ENCODE results near the gene NXN.
"Not testable (repeated sequence)": the region's sequence is repeated elsewhere in the genome, so short reads cannot be mapped to it uniquely, and the experiment has no call there.

NXN gene

DNA sequence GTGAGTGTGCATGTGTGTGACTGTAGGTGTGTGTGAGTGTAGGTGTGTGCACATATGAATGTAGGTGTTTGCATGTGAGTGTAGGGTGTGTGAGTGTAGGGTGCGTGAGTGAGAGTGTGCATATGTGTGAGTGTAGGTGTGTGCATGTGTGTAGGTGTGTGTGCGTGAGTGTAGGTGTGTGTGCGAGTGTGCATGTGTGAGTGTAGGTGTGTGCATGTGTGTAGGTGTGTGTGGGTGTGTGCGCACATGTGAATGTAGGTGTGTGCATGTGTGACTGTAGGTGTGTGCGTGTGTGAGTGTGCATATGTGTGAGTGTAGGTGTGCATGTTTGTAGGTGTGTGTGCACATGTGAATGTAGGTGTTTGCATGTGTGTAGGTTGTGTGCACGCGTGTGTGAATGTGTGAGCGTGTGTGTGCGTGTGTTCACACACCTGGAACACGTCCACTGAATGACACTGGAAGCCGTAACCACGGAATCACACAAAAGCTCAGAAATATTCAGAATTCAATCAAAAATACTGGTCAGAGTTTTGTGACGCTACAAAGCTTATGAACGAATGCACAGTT lies 166.9 kb downstream of the NXN start:
- H3K27ac ChIP-seq (ENCODE audit: insufficient read depth, low read depth, low read length, poor library complexity, severe bottlenecking), result no peak overlapping the region
- no peak overlapping the region for H3K4me3 ChIP-seq (ENCODE audit: insufficient read depth, low read depth, low read length)
- H3K9me3 ChIP-seq (ENCODE audit: control insufficient read depth, low read length), result no peaks in the 10 kb centered on the region
- H3K4me1 ChIP-seq (ENCODE audit: control insufficient read depth, insufficient read depth, low read length), result no peaks in the 10 kb centered on the region
- WGBS, 2 experiments, result 88 to 92% methylated on average over 14 of the region's 14 CpGs
- no peaks in the 10 kb centered on the region for H3K27me3 ChIP-seq (ENCODE audit: control insufficient read depth, insufficient read depth, low read length, poor library complexity, severe bottlenecking)
- no peaks in the 10 kb centered on the region for H3K36me3 ChIP-seq (ENCODE audit: control insufficient read depth, insufficient read depth, low read length)

DNA sequence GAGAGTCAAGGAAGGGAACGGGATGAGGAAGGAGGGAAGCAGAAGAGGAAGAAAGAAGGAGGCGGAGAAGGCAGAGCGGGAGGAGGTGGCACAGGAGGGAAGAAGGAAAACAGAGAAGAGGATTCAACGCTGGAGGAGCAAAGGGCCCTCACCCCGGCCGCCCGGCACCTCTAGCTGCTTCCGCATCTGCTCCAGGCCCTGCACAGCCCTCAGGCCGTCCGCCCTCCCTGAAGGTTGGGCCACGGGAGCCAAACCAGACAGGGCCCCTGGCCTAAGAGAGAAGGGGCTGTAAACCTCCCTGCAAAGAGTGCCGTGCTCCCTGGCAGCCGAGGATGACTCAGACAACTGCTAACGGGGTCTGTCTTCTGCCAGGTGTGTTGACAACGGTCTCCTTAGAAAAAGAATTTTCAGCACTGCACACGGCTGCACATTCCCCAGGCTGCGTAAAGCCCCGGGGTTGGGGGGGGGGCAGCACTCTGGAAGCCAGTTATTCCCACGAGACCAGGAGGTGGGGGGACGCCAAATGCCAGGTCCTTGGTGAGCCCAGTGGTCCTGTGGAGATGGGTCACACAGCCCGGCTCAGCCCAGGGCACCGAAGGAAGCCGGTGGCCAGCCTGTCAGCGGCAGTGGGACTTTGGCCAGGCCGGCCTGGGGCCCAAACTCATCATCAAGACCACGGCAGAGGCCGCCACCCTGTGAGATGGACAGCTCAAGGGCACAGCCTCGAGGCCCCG lies 168.4 kb downstream of the NXN start:
- H3K36me3 ChIP-seq (ENCODE audit: control insufficient read depth, insufficient read depth, low read length), result no peaks in the 10 kb centered on the region
- H3K4me3 ChIP-seq (ENCODE audit: insufficient read depth, low read depth, low read length), result no peak overlapping the region
- peak overlapping the region; percentile 36 for H3K27ac ChIP-seq (ENCODE audit: insufficient read depth, low read depth, low read length, poor library complexity, severe bottlenecking)
- no peaks in the 10 kb centered on the region for H3K4me1 ChIP-seq (ENCODE audit: control insufficient read depth, insufficient read depth, low read length)
- H3K9me3 ChIP-seq (ENCODE audit: control insufficient read depth, low read length), result no peaks in the 10 kb centered on the region
- no peaks in the 10 kb centered on the region for H3K27me3 ChIP-seq (ENCODE audit: control insufficient read depth, insufficient read depth, low read length, poor library complexity, severe bottlenecking)
- WGBS, 2 experiments, result 92 to 93% methylated on average over 29 of the region's 29 CpGs

- H3K27ac ChIP-seq (ENCODE audit: insufficient read depth, low read depth, low read length, poor library complexity, severe bottlenecking), result no peak overlapping the region
- H3K36me3 ChIP-seq (ENCODE audit: control insufficient read depth, insufficient read depth, low read length), result no peaks in the 10 kb centered on the region
- peaks cover 18% of the 10 kb centered on the region for H3K4me1 ChIP-seq (ENCODE audit: control insufficient read depth, insufficient read depth, low read length)
- no peak overlapping the region for H3K4me3 ChIP-seq (ENCODE audit: insufficient read depth, low read depth, low read length)
- H3K27me3 ChIP-seq (ENCODE audit: control insufficient read depth, insufficient read depth, low read length, poor library complexity, severe bottlenecking), result no peaks in the 10 kb centered on the region
- WGBS, 2 experiments, result 94% methylated on average over 28 of the region's 28 CpGs
- H3K9me3 ChIP-seq (ENCODE audit: control insufficient read depth, low read length), result no peaks in the 10 kb centered on the region
These were observed 171.9 kb downstream of the NXN start for GRCh38 chr17:807523-808294.

DNA sequence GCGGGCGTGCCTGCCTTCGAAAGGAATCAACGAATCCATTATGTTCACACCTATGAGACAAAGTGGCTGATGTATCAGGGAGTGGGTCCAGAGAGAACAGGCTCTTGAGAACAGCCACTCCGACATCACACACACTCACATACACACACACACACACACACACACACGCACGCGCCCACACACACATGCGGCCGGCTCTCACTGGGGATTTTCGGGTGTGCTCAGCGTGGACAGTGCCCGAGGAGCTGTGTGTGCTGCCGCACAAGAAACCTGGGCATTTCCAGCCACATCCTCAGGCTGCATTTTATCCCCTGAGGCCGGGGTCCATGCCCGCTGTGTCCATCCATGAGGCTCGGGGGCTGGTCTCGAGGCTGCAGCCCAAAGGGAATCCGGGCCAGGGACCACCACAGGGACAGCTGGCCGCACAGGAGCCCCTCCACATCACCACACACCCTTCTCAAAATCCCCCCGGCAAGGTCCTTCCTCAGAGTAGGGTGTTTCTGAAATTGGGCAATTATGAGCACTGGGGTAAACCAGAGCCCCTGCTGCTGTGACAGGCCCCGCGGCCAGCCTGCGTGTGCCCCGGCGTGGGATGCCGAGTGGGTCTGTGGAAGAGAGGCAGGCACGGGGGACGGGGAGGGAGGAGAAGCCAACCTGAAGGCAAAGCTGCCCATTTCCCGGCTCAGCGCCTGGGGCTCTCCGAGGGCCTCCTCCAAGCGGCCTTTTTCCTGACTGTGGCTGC lies 172.6 kb downstream of the NXN start:
- Histone ChIP-seq H3K4me1 (ENCODE audit: control insufficient read depth, insufficient read depth, low read length) (peaks cover 18% of the 10 kb centered on the region), H3K27ac (ENCODE audit: insufficient read depth, low read depth, low read length, poor library complexity, severe bottlenecking) (no peak overlapping the region), H3K36me3 (ENCODE audit: control insufficient read depth, insufficient read depth, low read length) (no peaks in the 10 kb centered on the region), H3K9me3 (ENCODE audit: control insufficient read depth, low read length) (no peaks in the 10 kb centered on the region), H3K27me3 (ENCODE audit: control insufficient read depth, insufficient read depth, low read length, poor library complexity, severe bottlenecking) (no peaks in the 10 kb centered on the region), H3K4me3 (ENCODE audit: insufficient read depth, low read depth, low read length) (no peak overlapping the region)
- WGBS, 2 experiments, result 90 to 91% methylated on average over 33 of the region's 33 CpGs

DNA sequence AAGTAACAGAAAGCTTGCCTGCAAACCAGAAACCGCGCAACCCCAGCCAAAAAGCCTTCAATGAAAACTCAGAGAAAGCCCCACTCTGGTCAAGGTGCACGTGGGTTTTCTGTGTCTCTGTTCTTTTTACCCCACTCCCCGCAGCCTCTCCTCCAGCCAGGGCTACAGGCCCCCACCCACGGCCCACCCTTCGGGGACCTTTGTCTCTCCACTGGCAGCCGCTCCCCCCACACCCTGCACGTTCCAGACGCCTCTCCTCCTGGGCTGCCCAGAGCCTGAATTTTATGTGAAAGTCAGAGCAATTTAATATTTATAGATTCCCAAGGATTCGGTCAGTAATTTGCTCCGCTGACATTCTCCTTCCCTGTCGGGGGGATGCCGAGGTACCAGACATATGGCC lies 173.2 kb downstream of the NXN start:
- no peaks in the 10 kb centered on the region for H3K27me3 ChIP-seq (ENCODE audit: control insufficient read depth, insufficient read depth, low read length, poor library complexity, severe bottlenecking)
- no peak overlapping the region for H3K27ac ChIP-seq (ENCODE audit: insufficient read depth, low read depth, low read length, poor library complexity, severe bottlenecking)
- no peaks in the 10 kb centered on the region for H3K36me3 ChIP-seq (ENCODE audit: control insufficient read depth, insufficient read depth, low read length)
- no peak overlapping the region for H3K4me3 ChIP-seq (ENCODE audit: insufficient read depth, low read depth, low read length)
- peaks cover 18% of the 10 kb centered on the region for H3K4me1 ChIP-seq (ENCODE audit: control insufficient read depth, insufficient read depth, low read length)
- WGBS, 2 experiments, result 90 to 92% methylated on average over 13 of the region's 13 CpGs
- no peaks in the 10 kb centered on the region for H3K9me3 ChIP-seq (ENCODE audit: control insufficient read depth, low read length)

DNA sequence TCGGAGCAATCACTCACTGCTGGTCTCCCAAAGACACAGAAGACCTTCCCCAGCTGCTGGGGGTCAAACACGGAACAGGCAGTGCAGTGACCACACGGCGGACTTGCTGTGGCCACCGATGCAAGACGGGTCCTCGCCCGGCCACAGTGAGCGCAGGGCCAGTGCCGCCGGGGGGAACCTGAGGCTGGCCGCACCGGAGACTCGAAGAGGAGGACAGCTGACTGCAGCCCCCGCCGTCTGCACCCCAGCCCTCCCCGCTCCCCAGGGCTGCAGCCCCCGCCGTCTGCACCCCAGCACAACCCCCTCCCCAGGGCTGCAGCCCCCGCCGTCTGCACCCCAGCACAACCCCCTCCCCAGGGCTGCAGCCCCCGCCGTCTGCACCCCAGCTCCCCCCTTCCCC lies 173.7 kb downstream of the NXN start:
- not testable (repeated sequence) for H3K4me3 ChIP-seq (ENCODE audit: insufficient read depth, low read depth, low read length); H3K27me3 ChIP-seq (ENCODE audit: control insufficient read depth, insufficient read depth, low read length, poor library complexity, severe bottlenecking); H3K36me3 ChIP-seq (ENCODE audit: control insufficient read depth, insufficient read depth, low read length); H3K27ac ChIP-seq (ENCODE audit: insufficient read depth, low read depth, low read length, poor library complexity, severe bottlenecking); H3K9me3 ChIP-seq (ENCODE audit: control insufficient read depth, low read length)
- WGBS, 2 experiments, result 93 to 94% methylated on average over 17 to 23 of the region's 23 CpGs
- peaks cover 18% of the 10 kb centered on the region for H3K4me1 ChIP-seq (ENCODE audit: control insufficient read depth, insufficient read depth, low read length)

- H3K9me3 ChIP-seq (ENCODE audit: control insufficient read depth, low read length), result no peaks in the 10 kb centered on the region
- no peak overlapping the region for H3K4me3 ChIP-seq (ENCODE audit: insufficient read depth, low read depth, low read length)
- no peaks in the 10 kb centered on the region for H3K27me3 ChIP-seq (ENCODE audit: control insufficient read depth, insufficient read depth, low read length, poor library complexity, severe bottlenecking)
- no peaks in the 10 kb centered on the region for H3K36me3 ChIP-seq (ENCODE audit: control insufficient read depth, insufficient read depth, low read length)
- H3K27ac ChIP-seq (ENCODE audit: insufficient read depth, low read depth, low read length, poor library complexity, severe bottlenecking), result peak overlapping the region; percentile 68
- peaks cover 18% of the 10 kb centered on the region for H3K4me1 ChIP-seq (ENCODE audit: control insufficient read depth, insufficient read depth, low read length)
- WGBS, 2 experiments, result 70 to 74% methylated on average over 41 of the region's 41 CpGs
These were observed 174.8 kb downstream of the NXN start for GRCh38 chr17:804541-805435.

- Histone ChIP-seq H3K36me3 (ENCODE audit: control insufficient read depth, insufficient read depth, low read length) (no peaks in the 10 kb centered on the region), H3K4me3 (ENCODE audit: insufficient read depth, low read depth, low read length) (no peak overlapping the region)
- WGBS, 2 experiments, result 86 to 89% methylated on average over 37 of the region's 37 CpGs
These were observed 176.4 kb downstream of the NXN start for GRCh38 chr17:802901-803881.

DNA sequence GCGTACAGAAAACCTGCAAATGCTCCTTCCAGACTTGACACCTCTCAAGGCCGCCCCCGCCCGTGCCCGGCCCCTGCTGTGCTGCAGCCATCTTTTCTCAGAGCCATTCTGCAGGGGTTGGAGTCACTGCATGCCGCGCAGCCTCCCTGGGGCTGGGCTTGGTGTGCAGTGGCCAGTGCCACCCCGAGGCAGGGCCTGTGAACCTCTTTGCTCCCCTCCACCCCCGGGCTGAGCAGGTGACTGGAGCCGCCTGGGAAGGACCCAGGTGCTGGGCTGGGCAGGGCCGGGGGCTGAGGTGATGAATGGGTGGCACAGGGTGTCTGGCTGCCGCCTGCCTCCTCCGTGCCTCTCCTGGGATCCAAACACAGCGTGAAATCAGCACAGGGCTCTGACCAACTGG lies 177.1 kb downstream of the NXN start:
- no peak overlapping the region for H3K4me3 ChIP-seq (ENCODE audit: insufficient read depth, low read depth, low read length)
- H3K36me3 ChIP-seq (ENCODE audit: control insufficient read depth, insufficient read depth, low read length), result no peaks in the 10 kb centered on the region
- peaks cover 18% of the 10 kb centered on the region for H3K4me1 ChIP-seq (ENCODE audit: control insufficient read depth, insufficient read depth, low read length)
- no peaks in the 10 kb centered on the region for H3K9me3 ChIP-seq (ENCODE audit: control insufficient read depth, low read length)
- 95 to 96% methylated on average over 14 of the region's 14 CpGs for WGBS, 2 experiments
- H3K27ac ChIP-seq (ENCODE audit: insufficient read depth, low read depth, low read length, poor library complexity, severe bottlenecking), result no peak overlapping the region
- no peaks in the 10 kb centered on the region for H3K27me3 ChIP-seq (ENCODE audit: control insufficient read depth, insufficient read depth, low read length, poor library complexity, severe bottlenecking)

More at GRCh38 chr17:802901-803881, 176.4 kb downstream of the NXN start:
- no peaks in the 10 kb centered on the region for H3K27me3 ChIP-seq (ENCODE audit: control insufficient read depth, insufficient read depth, low read length, poor library complexity, severe bottlenecking)
- H3K9me3 ChIP-seq (ENCODE audit: control insufficient read depth, low read length), result no peaks in the 10 kb centered on the region
- peak overlapping the region; percentile 68 for H3K27ac ChIP-seq (ENCODE audit: insufficient read depth, low read depth, low read length, poor library complexity, severe bottlenecking)
- peaks cover 18% of the 10 kb centered on the region for H3K4me1 ChIP-seq (ENCODE audit: control insufficient read depth, insufficient read depth, low read length)

Data from ectodermal cell (in vitro differentiated cells).